Airway epithelial cell (primary cell): Measurements from ENCODE around the gene RNF148. TPM values are rescaled to one million over a fixed set of nuclear protein-coding genes. Genes with fewer than 3 reads are reported as not detected.

Experiments used
- total RNA-seq: library from RNA; depleted of rRNA; stranded (reverse); fragments of >200 nt; gene quantifications from 2 replicates; pipeline ENCODE4 v1.2.3, GENCODE V29; 2015

RNF148 gene
- total RNA-seq, result not detected in 2 replicates

GRCh38 chr7:122702872-122703510 is at the start of gene RNF148:
RNF148 (minus strand) TSS chr7:122702922; CDS start chr7:122702750, 172 bp downstream.

GRCh38 chr7:122699017-122699416 is 3.7 kb downstream of the RNF148 start, which contains the start of gene RNF133:
RNF133 (minus strand) TSS chr7:122699117; CDS start chr7:122698918, 199 bp downstream.

Other genes with a start within 250 kb of the RNF148 start
- gene RNF133, start 3.8 kb downstream of the RNF148 start, total RNA-seq, result not detected in 2 replicates
- 0.33 and 0.78 TPM in 2 replicates for gene CADPS2, start 183.5 kb upstream of the RNF148 start, total RNA-seq